ENCODE results near the gene OR2V1.

OR2V1 gene

DNA sequence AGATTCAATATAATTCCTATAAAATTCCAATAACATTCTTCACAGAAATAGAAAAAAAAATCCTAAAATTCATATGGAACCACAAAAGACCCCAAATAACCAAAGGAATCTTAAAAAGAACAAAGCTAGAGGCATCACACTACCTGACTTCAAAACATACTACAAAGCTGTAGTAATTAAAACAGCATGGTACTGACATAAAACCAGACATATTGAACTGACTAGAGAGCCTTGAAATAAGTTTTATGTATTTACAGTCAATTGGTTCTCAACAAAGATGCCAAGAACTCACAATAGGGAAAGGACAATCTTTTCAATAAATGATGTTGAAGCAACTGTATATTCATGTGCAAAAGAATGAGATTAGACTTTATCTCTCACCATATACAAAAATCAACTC lies 54.0 kb downstream of the OR2V1 start:
- ChIA-PET POLR2A (no interaction called here), CTCF (no interaction called here)
- TF ChIP-seq, protein P1, sequence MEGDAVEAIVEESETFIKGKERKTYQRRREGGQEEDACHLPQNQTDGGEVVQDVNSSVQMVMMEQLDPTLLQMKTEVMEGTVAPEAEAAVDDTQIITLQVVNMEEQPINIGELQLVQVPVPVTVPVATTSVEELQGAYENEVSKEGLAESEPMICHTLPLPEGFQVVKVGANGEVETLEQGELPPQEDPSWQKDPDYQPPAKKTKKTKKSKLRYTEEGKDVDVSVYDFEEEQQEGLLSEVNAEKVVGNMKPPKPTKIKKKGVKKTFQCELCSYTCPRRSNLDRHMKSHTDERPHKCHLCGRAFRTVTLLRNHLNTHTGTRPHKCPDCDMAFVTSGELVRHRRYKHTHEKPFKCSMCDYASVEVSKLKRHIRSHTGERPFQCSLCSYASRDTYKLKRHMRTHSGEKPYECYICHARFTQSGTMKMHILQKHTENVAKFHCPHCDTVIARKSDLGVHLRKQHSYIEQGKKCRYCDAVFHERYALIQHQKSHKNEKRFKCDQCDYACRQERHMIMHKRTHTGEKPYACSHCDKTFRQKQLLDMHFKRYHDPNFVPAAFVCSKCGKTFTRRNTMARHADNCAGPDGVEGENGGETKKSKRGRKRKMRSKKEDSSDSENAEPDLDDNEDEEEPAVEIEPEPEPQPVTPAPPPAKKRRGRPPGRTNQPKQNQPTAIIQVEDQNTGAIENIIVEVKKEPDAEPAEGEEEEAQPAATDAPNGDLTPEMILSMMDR (IDR thresholded peaks at IDR 0.05; ENCODE audit: control extremely low read depth, extremely low read depth, low read depth, missing control alignments) = no peak
- no peak for DNase-seq (ENCODE audit: extremely low spot score)

Measured in GM10248 (cell line).